Epithelial cell of prostate (primary cell): ENCODE data around the gene ULBP1.
"Not testable (repeated sequence)": the region's sequence is repeated elsewhere in the genome, so short reads cannot be mapped to it uniquely, and the experiment has no call there.

Experiments used
- DNase-seq: peaks from one replicate; pipeline ENCODE4 v3.0.0-alpha.2; 2011; ENCODE audit warnings: low read depth, low spot score
- H3K27ac ChIP-seq: fragments of 450-650 bp; 2 replicates; pipeline ENCODE4 v1.5.1; 2017; ENCODE audit warnings: mild to moderate bottlenecking

Gene ULBP1

DNA sequence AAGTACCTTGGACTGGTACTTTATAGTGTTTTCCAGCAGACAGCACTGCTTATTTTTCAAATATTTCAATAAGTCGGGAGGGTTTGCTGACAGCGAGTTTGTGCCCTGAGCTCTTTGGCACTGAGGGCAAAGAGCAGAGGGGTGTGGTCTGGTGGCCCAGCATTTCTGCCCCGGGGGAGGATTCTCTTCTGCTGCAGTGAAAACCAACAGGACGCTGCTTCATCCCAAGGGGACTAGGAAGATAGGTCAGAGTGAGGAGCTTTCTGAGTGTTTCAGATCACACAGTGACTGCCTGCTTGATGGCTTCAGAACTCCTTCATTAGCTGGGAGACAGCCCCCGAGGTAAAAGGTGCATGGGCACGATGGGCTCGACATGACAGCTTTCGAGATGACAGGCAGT is 13.3 kb upstream of the ULBP1 start:
- H3K27ac ChIP-seq = no peak overlapping the region
- no peak for DNase-seq

DNA sequence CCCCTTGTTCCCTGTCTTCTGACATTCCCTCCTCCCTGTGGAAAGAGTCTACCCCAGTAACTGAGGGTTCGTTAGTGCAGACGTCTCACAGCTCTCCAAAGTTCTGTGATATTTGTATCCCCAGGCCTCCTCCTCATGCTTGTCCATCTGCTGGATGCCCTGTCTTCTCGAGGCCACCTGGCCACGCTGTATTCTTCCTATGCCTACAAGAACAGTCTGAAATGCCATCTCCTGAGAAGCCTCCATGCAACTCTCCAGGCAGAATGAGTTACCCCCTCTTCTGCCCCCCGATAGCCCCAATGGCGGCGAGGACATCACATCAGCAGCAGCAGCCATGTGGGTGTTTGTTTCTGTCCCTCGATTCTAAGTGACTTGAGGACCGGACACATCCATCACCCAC is 12.6 kb upstream of the ULBP1 start:
- no peak overlapping the region for H3K27ac ChIP-seq
- DNase-seq = no peak

DNA sequence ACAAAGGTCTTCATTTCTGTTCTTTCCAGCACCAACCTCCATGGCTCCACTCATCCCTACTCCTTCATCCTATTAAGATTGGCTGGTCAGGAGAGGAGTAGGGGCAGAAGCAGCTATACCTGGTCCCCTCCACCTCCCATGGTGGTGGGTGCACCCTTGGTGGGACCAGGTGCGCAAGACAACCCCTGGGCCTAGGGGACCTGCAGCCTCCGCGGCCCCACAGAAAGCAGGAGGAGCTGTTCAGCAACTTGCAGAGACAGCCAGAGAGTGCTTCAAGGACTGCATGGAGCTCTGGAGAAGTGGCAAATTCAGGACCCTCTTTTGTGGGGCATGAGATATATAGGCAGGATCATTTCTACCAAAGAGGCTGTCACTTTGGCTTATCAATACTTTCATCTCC is 12.1 kb upstream of the ULBP1 start:
- no peak for DNase-seq
- H3K27ac ChIP-seq = no peak overlapping the region

DNA sequence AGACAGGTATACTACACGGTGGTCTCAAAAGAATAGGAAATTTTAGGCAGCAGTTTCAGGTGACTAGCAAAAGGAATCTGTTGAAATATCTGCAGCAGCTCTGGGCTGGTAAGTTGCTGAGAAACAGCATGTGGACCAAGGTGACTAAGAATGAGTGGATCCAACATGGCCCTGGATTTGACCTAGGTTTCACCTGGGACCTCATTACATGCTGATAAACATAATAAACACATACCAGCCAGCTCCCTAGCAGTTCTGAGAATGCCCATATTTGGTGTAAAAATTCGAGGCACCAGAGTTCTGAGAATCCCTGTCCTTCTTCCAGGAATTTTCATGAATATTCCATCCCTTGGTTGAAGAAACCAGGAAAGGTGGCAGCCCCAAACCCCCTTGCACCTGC is 10.4 kb upstream of the ULBP1 start:
- DNase-seq, H3K27ac ChIP-seq: not testable (repeated sequence)

DNA sequence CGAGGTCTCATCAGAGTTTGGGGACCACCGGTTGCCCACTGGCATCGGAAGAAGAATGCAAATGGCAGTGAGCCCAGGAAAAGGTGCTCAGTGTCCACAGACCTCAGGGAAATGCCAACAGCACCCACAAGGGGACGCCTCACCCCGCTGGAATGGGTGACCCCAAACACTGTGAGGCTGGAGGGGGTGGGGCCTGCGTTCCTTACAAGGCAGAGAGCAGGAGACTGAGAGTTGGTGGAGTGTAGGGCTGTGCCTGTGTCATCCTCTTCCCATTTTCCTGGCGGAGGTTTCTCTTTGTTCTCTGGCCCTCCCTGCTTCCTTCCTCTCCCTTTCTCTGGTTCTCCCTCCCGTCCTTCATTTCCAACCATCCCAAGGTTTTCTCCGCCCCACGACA is 9.8 kb upstream of the ULBP1 start:
- H3K27ac ChIP-seq, DNase-seq: not testable (repeated sequence)

DNA sequence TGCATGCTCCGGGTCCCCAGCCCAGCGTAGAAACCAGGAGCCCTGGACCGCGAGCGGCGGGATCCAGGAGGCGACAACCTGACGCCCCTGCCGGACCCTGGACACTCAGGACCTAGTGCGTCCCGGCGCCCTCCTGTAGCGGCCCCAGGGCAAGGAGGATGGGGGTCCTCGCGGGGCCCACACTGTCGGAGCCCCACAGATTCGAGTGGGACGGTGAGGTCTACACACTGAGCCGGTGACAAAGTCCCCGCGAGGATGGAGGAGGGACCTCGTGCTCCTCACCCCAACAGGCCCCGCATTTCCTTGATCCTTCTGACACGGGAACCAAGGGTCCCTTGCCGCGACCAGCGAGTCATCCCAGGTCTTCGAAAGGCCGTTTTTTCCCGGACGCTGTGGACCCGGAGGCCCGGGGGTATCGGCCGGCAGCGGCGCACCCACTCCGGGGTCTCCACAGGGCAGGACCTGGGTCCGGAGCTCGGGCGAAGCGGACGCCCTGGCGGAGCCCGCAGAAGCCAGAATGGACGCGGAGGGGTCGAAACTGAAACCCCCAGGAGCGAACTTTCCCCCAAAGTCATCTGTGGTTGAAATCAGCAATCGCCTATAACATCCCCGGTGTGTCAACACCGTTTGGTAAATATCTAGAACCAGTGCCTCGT is 9.3 kb upstream of the ULBP1 start:
- DNase-seq, H3K27ac ChIP-seq: not testable (repeated sequence)

DNA sequence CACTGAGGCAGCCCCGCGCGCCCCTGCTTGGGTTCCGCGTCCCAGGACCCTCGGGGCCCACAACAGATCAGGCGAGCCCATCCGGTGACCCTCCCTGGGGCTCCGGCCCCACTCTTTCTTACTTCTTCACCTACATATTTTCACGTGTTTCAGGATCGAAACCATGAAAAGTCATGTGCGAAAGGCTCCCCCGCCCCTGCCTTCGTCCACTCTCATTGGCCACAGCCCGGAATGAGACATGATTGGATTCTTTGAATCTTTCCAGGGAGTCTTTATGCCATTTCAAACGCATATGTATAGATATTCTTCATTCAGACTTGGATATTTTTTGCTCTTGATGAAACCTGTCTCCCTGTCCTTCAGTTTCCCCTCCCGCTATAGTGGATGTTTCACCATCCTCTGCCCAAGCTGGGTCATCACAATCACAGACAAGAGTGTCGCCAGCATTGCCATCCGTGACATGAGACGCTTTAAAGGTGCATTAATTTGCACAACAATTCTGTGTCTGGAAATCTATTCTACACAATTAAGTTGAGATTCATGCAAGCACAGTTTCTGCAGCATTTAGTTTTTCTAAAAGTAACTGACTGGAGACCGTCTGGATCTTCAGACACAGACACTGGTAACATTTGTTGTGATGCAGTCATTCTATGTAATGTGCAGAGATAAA is 8.6 kb upstream of the ULBP1 start:
- not testable (repeated sequence) for DNase-seq, H3K27ac ChIP-seq

DNA sequence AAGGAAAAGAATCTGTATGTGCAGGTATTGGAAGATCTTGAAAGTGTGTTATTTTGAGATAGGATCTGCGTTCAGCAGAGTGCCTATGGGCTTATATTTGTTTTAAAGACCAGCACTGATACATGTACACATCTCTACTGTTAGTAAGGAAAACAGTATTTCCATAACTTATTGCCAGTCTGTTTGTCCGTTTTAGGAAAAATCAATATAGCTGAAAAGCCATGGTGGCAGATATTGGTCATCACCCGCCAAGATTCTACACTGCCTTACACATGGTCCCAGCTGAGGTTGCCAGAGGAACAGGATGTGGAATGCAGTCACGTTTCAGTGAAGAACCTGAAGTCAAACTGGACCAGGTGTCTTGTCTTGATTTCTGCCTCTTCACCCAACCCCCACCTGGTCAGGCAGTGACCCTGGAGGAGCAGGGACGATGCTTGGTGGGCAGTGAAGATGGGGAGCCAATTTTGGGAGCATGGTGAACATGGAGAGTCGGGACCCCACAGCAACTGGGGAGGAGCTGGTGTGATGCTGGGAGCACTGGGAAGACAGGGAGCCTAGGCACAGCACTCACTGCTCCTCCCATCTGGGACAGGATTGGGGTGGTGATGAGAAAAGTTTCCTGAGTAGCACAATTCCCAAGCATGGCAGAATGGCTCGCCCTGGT is 8.0 kb upstream of the ULBP1 start:
- H3K27ac ChIP-seq, DNase-seq: not testable (repeated sequence)

DNA sequence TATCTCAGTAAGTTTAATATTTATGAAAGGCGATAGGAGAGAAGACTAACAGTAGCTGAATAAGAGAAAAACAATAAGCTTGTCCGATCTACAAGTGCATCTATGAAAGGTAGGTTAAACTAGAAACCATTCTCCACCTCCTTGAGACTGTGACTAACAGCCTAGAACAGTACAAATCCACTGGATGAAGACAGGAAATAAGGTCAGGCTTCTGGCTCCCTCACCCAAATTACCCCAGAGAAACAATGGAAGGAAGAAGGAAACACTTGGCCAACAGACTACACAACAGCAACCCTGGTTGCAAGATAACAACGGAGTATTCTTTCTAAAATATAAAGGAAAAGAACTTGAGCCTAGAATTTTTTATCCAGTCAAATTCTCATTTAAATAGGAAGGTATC is 5.6 kb upstream of the ULBP1 start:
- not testable (repeated sequence) for H3K27ac ChIP-seq, DNase-seq

DNA sequence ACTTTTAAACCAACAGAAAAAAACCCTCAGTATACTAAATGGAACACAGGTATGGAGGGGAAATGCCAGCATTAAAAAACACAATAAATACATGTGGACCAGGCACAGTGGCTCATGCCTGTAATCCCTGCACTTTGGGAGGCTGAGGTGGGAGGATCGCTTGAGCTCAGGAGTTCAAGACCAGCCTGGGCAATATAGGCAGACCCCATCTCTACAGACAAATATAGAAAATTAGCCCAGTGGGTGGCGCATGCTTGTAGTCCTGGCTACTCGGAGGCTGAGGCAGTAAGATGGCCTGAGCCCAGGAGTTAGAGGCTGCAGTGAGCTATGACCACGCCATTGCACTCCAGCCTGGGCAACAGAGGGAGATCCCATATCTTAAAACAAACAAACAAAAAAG is 3.9 kb upstream of the ULBP1 start:
- H3K27ac ChIP-seq, DNase-seq: not testable (repeated sequence)

DNA sequence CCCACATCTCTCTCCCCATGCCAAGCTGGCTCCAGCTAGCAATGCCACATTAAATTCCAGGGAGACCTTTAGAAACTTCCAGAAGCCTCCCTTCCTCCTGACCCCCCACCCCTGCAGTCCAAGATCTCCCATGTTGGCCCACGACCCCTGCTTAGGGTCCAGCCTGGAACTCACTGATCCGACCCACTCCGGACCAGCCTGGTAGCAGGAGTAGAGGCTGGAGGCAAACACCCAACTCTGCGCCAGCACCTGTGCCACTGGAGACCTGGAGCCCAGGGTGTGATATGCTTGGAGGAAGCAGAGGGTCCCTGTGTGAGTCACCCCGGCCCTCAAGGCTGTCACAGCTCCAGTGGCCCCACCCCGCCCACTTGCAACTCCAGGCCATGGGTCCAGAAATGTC is 3.3 kb upstream of the ULBP1 start:
- H3K27ac ChIP-seq = no peak overlapping the region
- DNase-seq = no peak

DNA sequence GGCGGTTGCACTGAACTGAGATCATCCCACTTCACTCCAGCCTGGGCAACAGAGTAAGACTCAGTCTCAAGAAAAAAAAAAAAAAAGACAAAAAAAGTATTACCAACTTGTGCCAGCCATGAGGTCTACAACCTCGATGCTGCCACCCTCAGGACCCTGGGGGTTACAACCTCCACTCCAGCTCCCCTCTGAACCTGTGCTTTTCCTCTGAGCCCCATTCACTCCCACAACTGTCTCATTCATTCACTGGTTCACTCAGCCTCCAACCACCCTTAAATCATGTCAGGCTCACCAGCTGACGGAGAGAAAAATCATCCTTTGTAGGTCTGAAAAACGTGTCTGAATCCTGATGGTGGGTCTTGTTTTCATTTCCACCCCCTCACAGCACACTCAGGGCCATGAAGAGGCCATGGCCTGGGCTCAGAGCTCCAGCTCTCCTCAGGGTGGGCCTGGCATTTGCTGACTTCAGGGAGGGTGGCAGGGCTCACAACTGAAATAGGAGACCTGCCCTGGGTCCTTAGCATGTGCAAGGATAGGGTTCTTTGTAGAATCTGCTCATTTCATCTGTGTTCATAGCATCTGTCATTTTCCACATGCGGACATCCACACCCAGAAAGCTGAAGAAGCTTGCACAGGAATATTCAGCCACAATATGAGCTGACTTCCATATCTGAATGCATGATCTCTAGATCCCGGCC is 1.9 kb upstream of the ULBP1 start:
- H3K27ac ChIP-seq = no peak overlapping the region
- no peak for DNase-seq

DNA sequence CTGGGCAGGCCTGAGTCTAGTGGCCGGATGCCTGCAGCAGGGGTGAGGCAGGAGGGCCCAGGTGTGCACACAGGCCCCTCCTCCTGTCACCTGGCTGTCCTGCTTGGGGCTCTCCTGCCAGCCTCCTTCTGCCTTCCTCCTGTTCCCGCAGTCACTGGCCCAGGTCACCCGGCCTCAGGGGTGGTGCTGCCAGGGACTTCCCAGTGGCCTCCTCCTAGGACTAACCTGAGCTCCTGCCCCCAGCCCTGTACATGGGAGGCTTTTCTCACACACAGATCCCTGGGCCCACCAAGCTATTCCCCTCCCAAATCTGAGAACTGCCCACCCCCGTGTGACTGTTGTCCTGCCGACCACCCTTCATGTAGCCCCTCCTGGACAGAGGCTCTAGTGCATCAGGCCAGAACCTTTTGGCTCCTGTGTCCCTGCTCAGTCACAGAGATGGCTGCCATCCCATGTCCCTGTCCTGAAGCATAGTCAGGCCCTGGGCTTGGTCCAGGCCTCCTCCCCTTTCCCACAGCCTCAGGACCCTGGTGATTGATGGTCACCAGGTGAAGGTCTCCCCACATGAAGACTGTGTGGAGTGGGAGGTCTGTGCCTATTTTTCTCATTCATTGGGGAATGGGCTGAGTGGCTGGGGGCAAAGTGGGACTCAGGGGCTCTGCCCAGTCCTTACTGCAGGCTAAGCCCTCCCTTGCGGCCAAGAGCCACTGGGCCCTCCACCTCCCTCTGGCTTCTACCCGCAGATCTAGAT is 1.1 kb upstream of the ULBP1 start:
- peak overlapping the region; percentile 71 for H3K27ac ChIP-seq
- DNase-seq = no peak

DNA sequence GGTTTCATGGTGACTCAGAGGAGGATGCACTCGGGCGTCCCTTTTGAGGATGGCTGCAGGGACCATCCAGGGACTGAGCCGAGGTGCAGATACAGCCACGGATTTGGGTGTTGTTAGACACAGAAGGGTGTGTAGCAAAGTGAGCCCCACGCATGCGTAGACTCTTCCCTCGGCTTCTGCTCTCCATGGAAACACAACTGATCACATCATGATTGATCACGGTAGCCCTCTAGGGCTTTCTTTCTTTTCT is 606 bp upstream of the ULBP1 start:
- DNase-seq = no peak
- peak overlapping the region; percentile 71 for H3K27ac ChIP-seq

DNA sequence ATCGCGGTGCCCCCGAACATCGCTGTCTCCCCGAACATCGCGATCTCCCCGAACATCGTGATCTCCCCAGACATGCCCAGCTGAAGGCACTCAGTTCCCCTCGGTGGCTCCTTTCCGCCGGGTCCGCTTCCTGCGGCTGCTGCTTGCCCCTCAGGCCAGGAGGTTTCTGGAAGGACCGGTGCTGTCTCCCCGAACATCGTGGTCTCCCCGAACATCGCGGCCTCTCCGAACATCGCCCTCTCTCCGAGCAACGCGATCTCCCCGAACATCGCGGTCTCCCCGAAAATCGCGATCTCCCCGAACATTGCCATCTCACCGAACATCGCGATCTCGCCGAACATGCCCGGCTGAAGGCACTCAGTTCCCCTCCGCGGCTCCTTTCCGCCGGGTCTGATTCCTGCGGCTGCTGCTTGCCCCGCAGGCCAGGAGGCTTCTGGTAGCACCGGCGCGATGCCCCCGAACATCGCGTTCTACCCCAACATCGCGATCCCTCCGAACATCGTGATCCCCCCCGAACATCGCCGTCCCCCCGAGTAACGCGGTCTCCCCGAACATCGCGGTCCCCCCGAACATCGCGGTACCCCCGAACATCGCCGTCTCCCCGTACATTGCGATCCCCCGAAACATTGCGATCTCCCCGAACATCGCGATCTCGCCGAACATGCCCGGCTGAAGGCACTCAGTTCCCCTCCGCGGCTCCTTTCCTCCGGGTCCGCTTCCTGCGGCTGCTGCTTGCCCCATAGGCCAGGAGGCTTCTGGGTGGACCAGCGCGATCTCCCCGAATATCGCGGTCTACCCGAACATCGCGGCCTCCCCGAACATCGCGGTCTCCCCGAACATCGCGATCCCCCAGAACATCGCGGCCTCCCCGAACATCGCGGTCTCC is 808 bp downstream of the ULBP1 start:
- no peak overlapping the region for H3K27ac ChIP-seq
- DNase-seq = no peak

DNA sequence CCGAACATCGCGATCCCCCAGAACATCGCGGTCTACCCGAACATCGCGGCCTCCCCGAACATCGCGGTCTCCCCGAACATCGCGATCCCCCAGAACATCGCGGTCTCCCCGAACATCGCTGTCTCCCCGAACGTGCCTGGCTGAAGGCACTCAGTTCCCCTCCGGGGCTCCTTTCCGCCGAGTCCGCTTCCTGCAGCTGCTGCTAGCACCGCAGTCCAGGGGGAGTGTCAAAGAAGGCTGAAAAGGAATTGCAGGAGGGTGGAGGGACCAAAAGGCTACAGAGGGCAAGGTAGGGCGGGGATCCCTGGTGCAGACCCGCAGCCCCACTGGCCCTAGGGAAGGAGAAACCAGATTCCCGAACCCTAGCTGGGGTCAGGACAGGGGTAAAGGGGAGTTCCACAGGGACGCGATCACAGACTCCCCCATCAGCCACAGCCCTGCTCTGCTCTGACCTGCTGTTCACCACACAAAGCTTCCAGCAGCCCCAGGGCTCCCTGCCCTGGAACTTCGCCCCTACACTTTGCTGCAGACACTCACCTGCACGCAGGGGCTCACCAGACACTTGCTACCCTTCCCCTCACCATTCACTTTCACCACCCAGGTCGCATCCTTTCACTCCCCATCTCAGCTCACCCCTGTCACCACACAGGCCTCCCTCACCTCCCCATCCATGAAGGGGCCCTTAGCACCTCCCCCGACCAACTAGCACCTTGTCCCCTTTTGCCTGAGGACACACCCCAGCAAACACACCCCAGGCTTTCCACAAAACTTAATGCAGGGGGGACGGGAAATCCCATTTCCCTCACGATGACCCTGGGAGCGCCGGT is 1.7 kb downstream of the ULBP1 start:
- H3K27ac ChIP-seq = no peak overlapping the region
- no peak for DNase-seq

DNA sequence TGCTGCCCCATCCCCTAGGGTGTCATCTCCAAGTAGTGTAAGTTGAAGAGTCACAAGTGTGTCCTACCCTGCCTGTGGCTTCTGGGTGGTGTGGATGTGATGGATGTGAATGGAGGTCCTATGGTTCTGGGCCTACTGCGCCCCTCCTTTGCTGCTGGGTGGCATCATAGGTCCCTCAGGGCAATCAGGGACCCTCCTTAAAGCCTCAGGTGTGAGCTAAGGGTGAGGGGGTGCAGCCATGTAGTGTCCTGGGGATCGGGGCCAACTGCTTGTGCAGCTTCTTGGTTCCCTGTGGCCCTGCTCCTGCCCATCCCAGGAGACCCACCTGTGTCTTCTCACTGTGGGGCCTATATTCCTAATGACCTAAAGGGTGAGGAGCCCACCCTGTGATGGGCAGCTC is 2.6 kb downstream of the ULBP1 start:
- not testable (repeated sequence) for H3K27ac ChIP-seq, DNase-seq

DNA sequence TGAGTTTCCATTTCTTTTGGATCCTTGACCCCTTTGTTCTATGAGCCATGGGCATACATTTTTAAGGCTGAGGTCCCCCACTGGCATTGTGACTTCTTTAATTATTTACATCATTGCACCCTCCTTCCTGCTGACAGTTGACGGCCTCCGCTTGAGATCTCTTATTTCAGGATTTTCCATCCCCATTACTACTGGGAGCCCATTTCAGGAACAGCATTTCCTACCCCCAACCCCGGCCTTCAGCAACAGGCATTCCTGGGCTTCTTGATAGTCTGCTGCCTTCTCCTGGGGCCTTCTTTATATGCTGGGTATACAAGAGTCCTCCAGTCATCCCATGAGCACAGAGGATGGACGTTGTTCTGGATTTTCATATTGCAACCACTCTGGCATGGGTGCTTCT is 3.8 kb downstream of the ULBP1 start:
- no peak for DNase-seq

DNA sequence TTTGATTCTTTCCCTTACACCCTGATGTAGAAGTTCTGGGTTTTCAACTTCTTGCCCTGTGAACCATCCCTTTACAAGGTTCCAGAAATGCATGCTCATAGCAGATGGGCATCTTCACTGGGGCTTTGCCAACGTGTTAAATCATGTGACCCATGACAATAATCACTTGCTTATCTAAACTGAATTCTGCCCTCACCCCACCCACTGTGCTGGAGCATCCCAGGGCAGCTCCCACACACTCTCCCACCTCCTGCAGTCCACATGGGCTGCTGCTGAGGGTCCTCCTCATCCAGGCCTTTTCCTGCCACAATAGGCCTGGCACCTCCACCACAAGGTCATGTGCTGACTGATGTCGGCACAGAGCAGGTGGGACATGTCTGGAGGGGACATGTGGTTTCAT is 4.3 kb downstream of the ULBP1 start:
- not testable (repeated sequence) for DNase-seq, H3K27ac ChIP-seq

More for the DNA sequence above, 3.8 kb downstream of the ULBP1 start:
- no peak overlapping the region for H3K27ac ChIP-seq
